Mesothelial cell of epicardium (in vitro differentiated cells): Measurements from ENCODE around the gene WLS. TPM values are rescaled to one million over a fixed set of nuclear protein-coding genes. Genes with fewer than 3 reads are reported as not detected.

ENCODE experiments used
- DNase-seq, 2 experiments: peaks; one replicate each; pipeline ENCODE4 v3.0.0; 2021; ENCODE audit warnings: low spot score in 2 of 2; ENCODE audit not compliant: unreplicated experiment in 2 of 2
- H3K27ac Mint-ChIP-seq: 2 replicates; pipeline ENCODE4 v1.8.0; 2021; ENCODE audit warnings: mixed read lengths
- H3K27me3 Mint-ChIP-seq: 2 replicates; pipeline ENCODE4 v1.8.0; 2021; ENCODE audit warnings: low read depth, mixed read lengths
- H3K36me3 Mint-ChIP-seq: 2 replicates; pipeline ENCODE4 v1.8.0; 2021; ENCODE audit warnings: mixed read lengths
- H3K4me1 Mint-ChIP-seq: 2 replicates; pipeline ENCODE4 v1.8.0; 2021; ENCODE audit warnings: mixed read lengths
- H3K4me3 Mint-ChIP-seq: 2 replicates; pipeline ENCODE4 v1.8.0; 2021; ENCODE audit warnings: mild to moderate bottlenecking, moderate library complexity, mixed read lengths
- H3K9me3 Mint-ChIP-seq: 2 replicates; pipeline ENCODE4 v1.8.0; 2021; ENCODE audit warnings: mixed read lengths
- CTCF ChIP-seq: fragments of 200-600 bp; sonication (generic); IDR thresholded peaks from one replicate; pipeline ENCODE4 v1.5.0; 2021; ENCODE audit warnings: antibody characterized with exemption; ENCODE audit not compliant: unreplicated experiment
- total RNA-seq: library from RNA; stranded (reverse); gene quantifications from 3 replicates; pipeline ENCODE4 v1.2.1, GENCODE V29; 2021

WLS gene
- total RNA-seq, 1 donor from 2014 or later = 225 TPM

- peaks cover 8% of the 10 kb centered on the region for H3K36me3 Mint-ChIP-seq
- no peak overlapping the region for H3K4me3 Mint-ChIP-seq
- H3K27me3 Mint-ChIP-seq = no peaks in the 10 kb centered on the region
- DNase-seq = no peak
- no peak for TF ChIP-seq CTCF
- H3K27ac Mint-ChIP-seq = no peak overlapping the region
- peaks cover 8% of the 10 kb centered on the region for H3K9me3 Mint-ChIP-seq
- no peaks in the 10 kb centered on the region for H3K4me1 Mint-ChIP-seq
These were observed 23.0 kb upstream of the WLS start for GRCh38 chr1:68255301-68255700.

- TF ChIP-seq CTCF = no peak
- peaks cover 9% of the 10 kb centered on the region for H3K9me3 Mint-ChIP-seq
- no peak for DNase-seq
- H3K27me3 Mint-ChIP-seq = no peaks in the 10 kb centered on the region
- no peaks in the 10 kb centered on the region for H3K4me1 Mint-ChIP-seq
- no peak overlapping the region for H3K27ac Mint-ChIP-seq
- no peak overlapping the region for H3K4me3 Mint-ChIP-seq
- peaks cover 8% of the 10 kb centered on the region for H3K36me3 Mint-ChIP-seq
These were observed 22.4 kb upstream of the WLS start for GRCh38 chr1:68254667-68255226.

GRCh38 chr1:68237040-68237439 is 4.7 kb upstream of the WLS start:
- no peak overlapping the region for H3K27ac Mint-ChIP-seq
- TF ChIP-seq CTCF = no peak
- DNase-seq = no peak
- no peak overlapping the region for H3K4me3 Mint-ChIP-seq
- H3K36me3 Mint-ChIP-seq = no peaks in the 10 kb centered on the region
- no peaks in the 10 kb centered on the region for H3K27me3 Mint-ChIP-seq
- peaks cover 8% of the 10 kb centered on the region for H3K4me1 Mint-ChIP-seq
- no peaks in the 10 kb centered on the region for H3K9me3 Mint-ChIP-seq

GRCh38 chr1:68234094-68234493 is 1.8 kb upstream of the WLS start:
- no peak for DNase-seq
- Mint-ChIP-seq H3K36me3 (no peaks in the 10 kb centered on the region), H3K9me3 (no peaks in the 10 kb centered on the region), H3K4me3 (peak overlapping the region; percentile 27), H3K27ac (no peak overlapping the region), H3K4me1 (peaks cover 20% of the 10 kb centered on the region), H3K27me3 (no peaks in the 10 kb centered on the region)
- TF ChIP-seq CTCF = no peak

- no peak for DNase-seq
- H3K27ac Mint-ChIP-seq = peak overlapping the region; percentile 97
- H3K4me3 Mint-ChIP-seq = peak overlapping the region; percentile 93
- no peaks in the 10 kb centered on the region for H3K36me3 Mint-ChIP-seq
- no peaks in the 10 kb centered on the region for H3K9me3 Mint-ChIP-seq
- no peak for TF ChIP-seq CTCF
- H3K4me1 Mint-ChIP-seq = peaks cover 25% of the 10 kb centered on the region
- H3K27me3 Mint-ChIP-seq = no peaks in the 10 kb centered on the region
These were observed 879 bp upstream of the WLS start for GRCh38 chr1:68233202-68233601.
